CD14-positive monocyte (primary cell): ENCODE data around the gene NAGPA. TPM values are rescaled to one million over a fixed set of nuclear protein-coding genes. Genes with fewer than 3 reads are reported as not detected.

Source experiments
- DNase-seq, 3 donors: peaks; one replicate each; pipeline ENCODE4 v3.0.0-alpha.2; 2011 to 2022
- H2AFZ ChIP-seq: 2 replicates; pipeline ENCODE4 v1.6.0; 2012; ENCODE audit warnings: mild to moderate bottlenecking, low read depth, low read length, inconsistent platforms; ENCODE audit not compliant: insufficient read depth, poor library complexity, severe bottlenecking
- H3K27ac ChIP-seq, 2 donors: 1 replicate in 1 of 2; 2 replicates in 1 of 2; pipeline ENCODE4 v1.5.1; 2012 to 2013; ENCODE audit warnings: low read length in 2 of 2, control low read depth in 1 of 2, inconsistent platforms in 1 of 2, low read depth in 1 of 2, mild to moderate bottlenecking in 1 of 2
- H3K27me3 ChIP-seq, 2 donors: one replicate each; pipeline versions ENCODE4 v1.6.0 to v1.6.1; 2011 to 2013; ENCODE audit warnings: low read length in 2 of 2; ENCODE audit not compliant: control insufficient read depth in 2 of 2, insufficient read depth in 2 of 2
- H3K36me3 ChIP-seq, 2 donors: replicated peaks in 1 of 2; 1 replicate in 1 of 2; 2 replicates in 1 of 2; pipeline versions ENCODE4 v1.5.1 to v1.6.1; 2012 to 2013; ENCODE audit warnings: low read length in 2 of 2, control low read depth in 1 of 2, inconsistent platforms in 1 of 2, mild to moderate bottlenecking in 1 of 2; ENCODE audit not compliant: insufficient read depth in 2 of 2, control insufficient read depth in 1 of 2
- H3K4me1 ChIP-seq, 2 donors: 1 replicate in 1 of 2; 2 replicates in 1 of 2; pipeline versions ENCODE4 v1.5.1 to v1.6.1; 2012 to 2013; ENCODE audit warnings: low read length in 2 of 2, control low read depth in 1 of 2, inconsistent platforms in 1 of 2, mild to moderate bottlenecking in 1 of 2, moderate library complexity in 1 of 2; ENCODE audit not compliant: insufficient read depth in 2 of 2, control insufficient read depth in 1 of 2
- H3K4me2 ChIP-seq: replicated peaks from 2 replicates; pipeline ENCODE3; 2012; ENCODE audit warnings: low read length, moderate library complexity, mild to moderate bottlenecking; ENCODE audit not compliant: poor library complexity, severe bottlenecking; ENCODE audit errors: extremely low read depth
- H3K4me3 ChIP-seq, 3 experiments: fragments of 200-600 bp in 1 of 3; sonication (generic) in 1 of 3; replicated peaks in 1 of 3; 1 replicate in 2 of 3; 2 replicates in 1 of 3; pipeline ENCODE4 v1.5.1; 2011 to 2013; ENCODE audit warnings: low read length in 3 of 3, mild to moderate bottlenecking in 3 of 3, control low read depth in 2 of 3, low read depth in 2 of 3, inconsistent platforms in 1 of 3, moderate library complexity in 1 of 3
- H3K79me2 ChIP-seq: 2 replicates; pipeline ENCODE4 v1.6.0; 2012; ENCODE audit warnings: mild to moderate bottlenecking, control low read depth, inconsistent platforms, low read length, moderate library complexity; ENCODE audit not compliant: insufficient read depth
- H3K9ac ChIP-seq: 2 replicates; pipeline ENCODE4 v1.6.0; 2017; ENCODE audit warnings: low read length, mild to moderate bottlenecking; ENCODE audit not compliant: insufficient read depth, poor library complexity, severe bottlenecking
- H3K9me3 ChIP-seq, 2 donors: replicated peaks in 1 of 2; 1 replicate in 1 of 2; 2 replicates in 1 of 2; pipeline versions ENCODE4 v1.5.1 to v1.6.1; 2012 to 2013; ENCODE audit warnings: low read length in 2 of 2, control low read depth in 1 of 2; ENCODE audit not compliant: control insufficient read depth in 1 of 2, insufficient read depth in 1 of 2
- H4K20me1 ChIP-seq: 2 replicates; pipeline ENCODE4 v1.6.0; 2012; ENCODE audit warnings: mild to moderate bottlenecking, low read length, control low read depth, moderate library complexity; ENCODE audit not compliant: insufficient read depth
- H3K27ac Mint-ChIP-seq, 7 donors: one replicate each; pipeline ENCODE4 v1.8.0; 2020; ENCODE audit warnings: mild to moderate bottlenecking in 7 of 7, mixed read lengths in 7 of 7, moderate library complexity in 6 of 7, inconsistent platforms in 2 of 7
- H3K27me3 Mint-ChIP-seq, 3 donors: one replicate each; pipeline ENCODE4 v1.8.0; 2021 to 2022; ENCODE audit warnings: low read depth in 3 of 3, mild to moderate bottlenecking in 3 of 3, mixed read lengths in 3 of 3, moderate library complexity in 3 of 3, inconsistent platforms in 1 of 3
- H3K36me3 Mint-ChIP-seq, 2 donors: one replicate each; pipeline ENCODE4 v1.8.0; 2020; ENCODE audit warnings: mixed read lengths in 2 of 2, inconsistent platforms in 1 of 2, mild to moderate bottlenecking in 1 of 2
- H3K4me1 Mint-ChIP-seq: one replicate; pipeline ENCODE4 v1.8.0; 2020; ENCODE audit warnings: mild to moderate bottlenecking, mixed read lengths
- H3K4me3 Mint-ChIP-seq, 2 donors: one replicate each; pipeline ENCODE4 v1.8.0; 2020; ENCODE audit warnings: mild to moderate bottlenecking in 2 of 2, mixed read lengths in 2 of 2, moderate library complexity in 1 of 2
- H3K9me3 Mint-ChIP-seq, 7 donors: one replicate each; pipeline ENCODE4 v1.8.0; 2020 to 2022; ENCODE audit warnings: mixed read lengths in 7 of 7, mild to moderate bottlenecking in 6 of 7, moderate library complexity in 6 of 7, inconsistent platforms in 2 of 7
- CTCF ChIP-seq: fragments of 200-600 bp; IDR thresholded peaks from one replicate; pipeline ENCODE4 v1.8.0; 2022; ENCODE audit warnings: antibody characterized with exemption, mild to moderate bottlenecking
- WGBS: methylation state at CpG from one replicate; pipeline ENCODE4 v1.1.5; 2013; ENCODE audit warnings: missing lambda C conversion rate; ENCODE audit not compliant: insufficient coverage; 5-methylcytosine and 5-hydroxymethylcytosine counted together
- intact Hi-C, 2 donors: fragments of 100-400 bp; cut with micrococcal nuclease; formaldehyde crosslinking; loops; one replicate each; pipeline versions ENCODE4 v1.15.0 to v1.15.1; 2023
- polyA plus RNA-seq, 3 donors: library from polyadenylated mRNA; depleted of rRNA in 1 of 3; unstranded in 2 of 3; stranded (reverse) in 1 of 3; fragments of 300-500 nt in 2 of 3; fragments of >200 nt in 1 of 3; fragmentation: Illumina TruSeq in 2 of 3; gene quantifications; 1 replicate in 2 of 3; 2 replicates in 1 of 3; pipeline ENCODE4 v1.2.3, GENCODE V29; 2012 to 2021

The NAGPA gene
- polyA plus RNA-seq, 3 donors, result 44.1 to 51.5 (median 44.9) TPM

GRCh38 chr16:4976079-4976478 lies 57.7 kb downstream of the NAGPA start:
- no peak for TF ChIP-seq CTCF

More at GRCh38 chr16:4976079-4976478, 57.7 kb downstream of the NAGPA start:
- WGBS, result 58% methylated on average over 2 of the region's 2 CpGs
- no peaks in the 10 kb centered on the region for H4K20me1 ChIP-seq
- H2AFZ ChIP-seq, result no peak overlapping the region
- no peak overlapping the region for H3K27ac ChIP-seq
- DNase-seq, result peak; percentile 36 to 54 (median 53)
- no peaks in the 10 kb centered on the region for H3K79me2 ChIP-seq
- Mint-ChIP-seq H3K4me3 (no peak overlapping the region), H3K4me1 (peaks cover 12% of the 10 kb centered on the region), H3K27me3 (peaks cover 4 to 23% (median 13%) of the 10 kb centered on the region in 3 donors), H3K9me3 (no peaks in the 10 kb centered on the region), H3K27ac (peak overlapping the region in 2 of 7 donors; percentile 30 to 74), H3K36me3 (no peaks in the 10 kb centered on the region)
- no peak overlapping the region for H3K9ac ChIP-seq
- H3K36me3 ChIP-seq, result no peaks in the 10 kb centered on the region
- intact Hi-C loops, result no loop called here
- H3K4me2 ChIP-seq, result no peak overlapping the region
- no peaks in the 10 kb centered on the region for H3K27me3 ChIP-seq
- H3K4me1 ChIP-seq, result peaks cover 9% of the 10 kb centered on the region in 2 donors
- no peaks in the 10 kb centered on the region for H3K9me3 ChIP-seq
- no peak overlapping the region for H3K4me3 ChIP-seq

Other genes starting within 250 kb of the NAGPA start
- not detected for gene SEPTIN12, start 245.6 kb downstream of the NAGPA start, polyA plus RNA-seq
- not detected for gene SMIM22, start 238.6 kb downstream of the NAGPA start, polyA plus RNA-seq
- gene ROGDI, start 231.3 kb downstream of the NAGPA start, polyA plus RNA-seq, result 100 to 1,000 TPM in 1 of 3 donors, 10 to 100 TPM in 2; 40.9 to 126 (median 54.4) TPM
- gene GLYR1, start 186.6 kb downstream of the NAGPA start, polyA plus RNA-seq, result 10 to 100 TPM; 34.2 to 41.9 (median 39.3) TPM
- gene UBN1, start 186.5 kb downstream of the NAGPA start, polyA plus RNA-seq, result 10 to 100 TPM in 1 of 3 donors, 1 to 10 TPM in 2; 5.3 to 24.5 (median 7.3) TPM
- gene PPL, start 96.8 kb downstream of the NAGPA start, polyA plus RNA-seq, result under 1 TPM in 1 of 3 donors, not detected in 2; 0.02 TPM
- gene SEC14L5, start 75.6 kb downstream of the NAGPA start, polyA plus RNA-seq, result under 1 TPM in 1 of 3 donors, not detected in 2; 0.03 TPM
- not detected for gene C16orf89, start 32.0 kb upstream of the NAGPA start, polyA plus RNA-seq
- gene ALG1, start 37.9 kb upstream of the NAGPA start, polyA plus RNA-seq, result 10 to 100 TPM in 2 of 3 donors, 1 to 10 TPM in 1; 9.3 to 31.0 (median 25.2) TPM
- gene EEF2KMT, start 63.9 kb upstream of the NAGPA start, polyA plus RNA-seq, result 1 to 10 TPM; 4.6 to 6.8 (median 5.5) TPM